ENCODE results near the gene IGFL3.

DNA sequence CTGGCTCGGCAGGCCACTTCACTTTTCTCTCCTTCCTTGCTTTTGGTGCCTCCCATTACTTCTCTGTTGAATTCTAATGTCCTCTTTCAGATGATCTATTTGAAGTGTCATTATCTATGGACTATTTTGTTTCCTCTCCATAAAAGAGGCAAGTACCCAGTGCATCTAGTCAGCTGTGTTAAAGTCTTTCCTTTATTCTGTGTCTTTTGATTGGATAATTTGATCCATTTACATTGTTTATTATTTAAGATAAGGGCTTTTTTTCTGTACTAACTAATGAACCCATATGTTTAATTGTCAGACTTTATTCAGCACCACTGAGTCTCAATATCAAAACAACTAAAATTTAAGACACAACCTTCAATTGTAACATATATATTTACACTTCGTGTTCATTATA, 36.4 kb downstream of the IGFL3 start:
- TF ChIP-seq, protein P1, sequence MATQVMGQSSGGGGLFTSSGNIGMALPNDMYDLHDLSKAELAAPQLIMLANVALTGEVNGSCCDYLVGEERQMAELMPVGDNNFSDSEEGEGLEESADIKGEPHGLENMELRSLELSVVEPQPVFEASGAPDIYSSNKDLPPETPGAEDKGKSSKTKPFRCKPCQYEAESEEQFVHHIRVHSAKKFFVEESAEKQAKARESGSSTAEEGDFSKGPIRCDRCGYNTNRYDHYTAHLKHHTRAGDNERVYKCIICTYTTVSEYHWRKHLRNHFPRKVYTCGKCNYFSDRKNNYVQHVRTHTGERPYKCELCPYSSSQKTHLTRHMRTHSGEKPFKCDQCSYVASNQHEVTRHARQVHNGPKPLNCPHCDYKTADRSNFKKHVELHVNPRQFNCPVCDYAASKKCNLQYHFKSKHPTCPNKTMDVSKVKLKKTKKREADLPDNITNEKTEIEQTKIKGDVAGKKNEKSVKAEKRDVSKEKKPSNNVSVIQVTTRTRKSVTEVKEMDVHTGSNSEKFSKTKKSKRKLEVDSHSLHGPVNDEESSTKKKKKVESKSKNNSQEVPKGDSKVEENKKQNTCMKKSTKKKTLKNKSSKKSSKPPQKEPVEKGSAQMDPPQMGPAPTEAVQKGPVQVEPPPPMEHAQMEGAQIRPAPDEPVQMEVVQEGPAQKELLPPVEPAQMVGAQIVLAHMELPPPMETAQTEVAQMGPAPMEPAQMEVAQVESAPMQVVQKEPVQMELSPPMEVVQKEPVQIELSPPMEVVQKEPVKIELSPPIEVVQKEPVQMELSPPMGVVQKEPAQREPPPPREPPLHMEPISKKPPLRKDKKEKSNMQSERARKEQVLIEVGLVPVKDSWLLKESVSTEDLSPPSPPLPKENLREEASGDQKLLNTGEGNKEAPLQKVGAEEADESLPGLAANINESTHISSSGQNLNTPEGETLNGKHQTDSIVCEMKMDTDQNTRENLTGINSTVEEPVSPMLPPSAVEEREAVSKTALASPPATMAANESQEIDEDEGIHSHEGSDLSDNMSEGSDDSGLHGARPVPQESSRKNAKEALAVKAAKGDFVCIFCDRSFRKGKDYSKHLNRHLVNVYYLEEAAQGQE (IDR thresholded peaks at IDR 0.05; ENCODE audit: insufficient read depth in 1 of 2, low read depth in 2 of 2, low read length in 2 of 2), result no peak
- TF ChIP-seq POLR2AphosphoS5 (IDR thresholded peaks at IDR 0.05; ENCODE audit: low read depth, low read length), result no peak
